GM12878 (cell line): ENCODE results near the gene MLIP. TPM values are rescaled to one million over a fixed set of nuclear protein-coding genes. Genes with fewer than 3 reads are reported as not detected.

Experiments used
- BRCA1 ChIP-seq: IDR thresholded peaks from 2 replicates; pipeline ENCODE4 v1.6.1; 2011; ENCODE audit warnings: low read depth, low read length, improper control_type of control experiment
- CHD2 ChIP-seq: IDR thresholded peaks from 2 replicates; pipeline ENCODE4 v1.6.1; 2011; ENCODE audit warnings: low read depth, low read length, improper control_type of control experiment, borderline replicate concordance
- GABPA ChIP-seq: IDR thresholded peaks from 2 replicates; pipeline ENCODE4 v1.6.1; 2014; ENCODE audit warnings: antibody characterized with exemption, low read depth, mild to moderate bottlenecking, inconsistent platforms
- GATAD2B ChIP-seq: fragments of 450-650 bp; conservative IDR thresholded peaks from 2 replicates; pipeline ENCODE4 v1.6.1; 2017; ENCODE audit warnings: low read depth, mild to moderate bottlenecking, moderate library complexity
- IKZF1 ChIP-seq: fragments of 450-650 bp; conservative IDR thresholded peaks from 2 replicates; pipeline ENCODE4 v1.6.1; 2017; ENCODE audit warnings: antibody characterized with exemption, mild to moderate bottlenecking
- IKZF2 ChIP-seq, 2 experiments: fragments of 450-650 bp; IDR thresholded peaks; 2 replicates each; pipeline ENCODE4 v1.6.1; 2017; ENCODE audit warnings: mild to moderate bottlenecking in 2 of 2, moderate library complexity in 2 of 2
- IRF4 ChIP-seq: IDR thresholded peaks from 2 replicates; pipeline ENCODE4 v1.6.1; 2011; ENCODE audit warnings: low read depth, low read length
- KLF5 ChIP-seq: fragments of 450-650 bp; IDR thresholded peaks from 2 replicates; pipeline ENCODE4 v1.6.1; 2014; ENCODE audit warnings: mild to moderate bottlenecking; ENCODE audit not compliant: partially characterized antibody
- MEF2A ChIP-seq: IDR thresholded peaks from 2 replicates; pipeline ENCODE4 v1.6.1; 2011; ENCODE audit warnings: low read depth, mild to moderate bottlenecking, low read length, moderate library complexity; ENCODE audit not compliant: insufficient read depth
- MTA2 ChIP-seq: fragments of 450-650 bp; IDR thresholded peaks from 2 replicates; pipeline ENCODE4 v1.6.1; 2016; ENCODE audit warnings: low read depth, mild to moderate bottlenecking, moderate library complexity
- NFIC ChIP-seq: IDR thresholded peaks from 2 replicates; pipeline ENCODE4 v1.6.1; 2012; ENCODE audit warnings: low read depth, mild to moderate bottlenecking, inconsistent platforms, low read length, moderate library complexity
- NFYA ChIP-seq: IDR thresholded peaks from 2 replicates; pipeline ENCODE4 v1.6.1; 2011; ENCODE audit warnings: low read depth, mild to moderate bottlenecking, low read length, improper control_type of control experiment, borderline replicate concordance
- NR2C1 ChIP-seq: fragments of 450-650 bp; IDR thresholded peaks from 2 replicates; pipeline ENCODE4 v1.6.1; 2017; ENCODE audit warnings: antibody characterized with exemption, mild to moderate bottlenecking, moderate library complexity
- NR2C2 ChIP-seq: IDR thresholded peaks from 2 replicates; pipeline ENCODE4 v1.6.1; 2011; ENCODE audit warnings: borderline replicate concordance, low read depth; ENCODE audit not compliant: control insufficient read depth, insufficient read length
- NR2F1 ChIP-seq: fragments of 450-650 bp; conservative IDR thresholded peaks from 2 replicates; pipeline ENCODE4 v1.6.1; 2017; ENCODE audit warnings: mild to moderate bottlenecking
- POLR2A ChIP-seq: IDR thresholded peaks from 2 replicates; pipeline ENCODE4 v1.6.1; 2011; ENCODE audit warnings: low read depth, mild to moderate bottlenecking, low read length
- POLR2AphosphoS2 ChIP-seq: IDR thresholded peaks from 2 replicates; pipeline ENCODE4 v1.6.1; 2011; ENCODE audit warnings: low read depth, mild to moderate bottlenecking, low read length, improper control_type of control experiment, moderate library complexity
- RAD51 ChIP-seq: fragments of 450-650 bp; IDR thresholded peaks from 2 replicates; pipeline ENCODE4 v1.6.1; 2016; ENCODE audit warnings: moderate library complexity, mild to moderate bottlenecking, inconsistent platforms
- SUPT20H ChIP-seq: IDR thresholded peaks from 2 replicates; pipeline ENCODE4 v1.6.1; 2011; ENCODE audit warnings: low read depth, mild to moderate bottlenecking, low read length, moderate library complexity, borderline replicate concordance; ENCODE audit not compliant: control insufficient read depth
- TBL1XR1 ChIP-seq: IDR thresholded peaks from 2 replicates; pipeline ENCODE4 v1.6.1; 2012; ENCODE audit warnings: low read depth, low read length, improper control_type of control experiment
- ZNF274 ChIP-seq: IDR thresholded peaks from one replicate; pipeline ENCODE4 v1.8.0; 2011; ENCODE audit not compliant: insufficient read length, insufficient read depth
- polyA plus RNA-seq, 11 experiments: library from polyadenylated mRNA; depleted of rRNA in 4 of 11; unstranded in 6 of 11; stranded (reverse) in 5 of 11; fragments of >200 nt; fragmentation: Nextera tagmentation in 4 of 11; fragmentation: Illumina TruSeq in 1 of 11; extraction: Ambion mirVana in 4 of 11; extraction: Trizol in 1 of 11; gene quantifications; 1 replicate in 1 of 11; 2 replicates in 10 of 11; pipeline versions ENCODE4 v1.2.1 to v1.2.3, GENCODE V29; 2011 to 2016; ENCODE audit warnings: inconsistent platforms in 2 of 11, missing spikeins in 2 of 11, low read depth in 1 of 11
- total RNA-seq, 4 experiments: library from RNA; depleted of rRNA in 3 of 4; stranded (reverse); fragments of >200 nt in 3 of 4; fragmentation: Illumina TruSeq in 1 of 4; extraction: Trizol in 1 of 4; gene quantifications; 2 replicates each; pipeline versions ENCODE4 v1.2.1 to v1.2.3, GENCODE V29; 2013 to 2021
- TF ChIP-seq, protein P1 (sequence below): IDR thresholded peaks from 2 replicates; pipeline ENCODE4 v1.6.1; 2011; ENCODE audit warnings: borderline replicate concordance, low read depth, mild to moderate bottlenecking, moderate library complexity, mixed read lengths, low read length; ENCODE audit not compliant: insufficient read depth; ENCODE audit errors: extremely low read length
- TF ChIP-seq, protein P2 (sequence below): IDR thresholded peaks from 2 replicates; pipeline ENCODE4 v1.6.1; 2011; ENCODE audit warnings: low read depth, low read length, improper control_type of control experiment, borderline replicate concordance
- TF ChIP-seq, protein P3 (sequence below): IDR thresholded peaks from 2 replicates; pipeline ENCODE4 v1.6.1; 2012; ENCODE audit warnings: low read depth, low read length, improper control_type of control experiment
- TF ChIP-seq, protein P4 (sequence below): fragments of 450-650 bp; IDR thresholded peaks from 2 replicates; pipeline ENCODE4 v1.6.1; 2016; ENCODE audit warnings: mild to moderate bottlenecking
- TF ChIP-seq, protein P5 (sequence below): fragments of 450-650 bp; IDR thresholded peaks from 2 replicates; pipeline ENCODE4 v1.6.1; 2018; ENCODE audit warnings: borderline replicate concordance, mild to moderate bottlenecking; ENCODE audit not compliant: partially characterized antibody

MLIP gene
- total and polyA plus RNA-seq, 10 of the 15 experiments (the other 5 are each of a cell fraction or from before 2014, with no cell fraction given) = not detected

DNA sequence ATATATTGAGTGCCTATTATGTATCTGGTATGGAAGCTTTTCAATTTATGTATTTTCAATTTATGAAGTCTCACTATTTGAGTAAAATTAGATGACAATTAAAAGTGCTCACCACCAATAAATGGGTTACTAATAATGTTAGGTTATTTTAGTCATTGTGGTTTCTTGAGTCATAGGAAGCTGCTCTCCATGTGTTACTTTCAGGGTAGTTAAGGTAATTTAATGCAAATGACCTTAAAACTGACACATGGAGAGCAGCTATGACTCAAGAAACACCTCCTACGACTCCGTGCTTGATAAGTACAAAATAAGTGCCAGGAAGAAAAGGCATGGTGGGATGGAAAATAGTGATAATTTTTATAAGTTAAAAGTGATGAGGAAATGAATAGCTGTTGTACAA, 180.5 kb downstream of the MLIP start (continued):
- no peak for TF ChIP-seq KLF5
- TF ChIP-seq ZNF274 = no peak
- TF ChIP-seq GABPA = no peak
- no peak for TF ChIP-seq NR2C2
- no peak for TF ChIP-seq RAD51
- TF ChIP-seq MTA2 = peak; percentile 81
- no peak for TF ChIP-seq POLR2A
- TF ChIP-seq CHD2 = no peak
- peak; percentile 9 to 13; a peak in 1 of 4 replicates for TF ChIP-seq IKZF2 (IDR thresholded peaks at IDR 0.05)
- TF ChIP-seq IRF4 = no peak
- no peak for TF ChIP-seq POLR2AphosphoS2
- TF ChIP-seq, protein P1, sequence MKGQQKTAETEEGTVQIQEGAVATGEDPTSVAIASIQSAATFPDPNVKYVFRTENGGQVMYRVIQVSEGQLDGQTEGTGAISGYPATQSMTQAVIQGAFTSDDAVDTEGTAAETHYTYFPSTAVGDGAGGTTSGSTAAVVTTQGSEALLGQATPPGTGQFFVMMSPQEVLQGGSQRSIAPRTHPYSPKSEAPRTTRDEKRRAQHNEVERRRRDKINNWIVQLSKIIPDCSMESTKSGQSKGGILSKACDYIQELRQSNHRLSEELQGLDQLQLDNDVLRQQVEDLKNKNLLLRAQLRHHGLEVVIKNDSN = no peak
- TF ChIP-seq NFIC = 0 out of 2 replicates have a peak, but pooled peaks have one; percentile 15
- TF ChIP-seq, protein P2, sequence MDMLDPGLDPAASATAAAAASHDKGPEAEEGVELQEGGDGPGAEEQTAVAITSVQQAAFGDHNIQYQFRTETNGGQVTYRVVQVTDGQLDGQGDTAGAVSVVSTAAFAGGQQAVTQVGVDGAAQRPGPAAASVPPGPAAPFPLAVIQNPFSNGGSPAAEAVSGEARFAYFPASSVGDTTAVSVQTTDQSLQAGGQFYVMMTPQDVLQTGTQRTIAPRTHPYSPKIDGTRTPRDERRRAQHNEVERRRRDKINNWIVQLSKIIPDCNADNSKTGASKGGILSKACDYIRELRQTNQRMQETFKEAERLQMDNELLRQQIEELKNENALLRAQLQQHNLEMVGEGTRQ = no peak
- TF ChIP-seq GATAD2B = no peak
- TF ChIP-seq IKZF1 = 0 out of 2 replicates have a peak, but pooled peaks have one; percentile 15
- TF ChIP-seq MEF2A = 0 out of 2 replicates have a peak, but pooled peaks have one; percentile 16
- TF ChIP-seq TBL1XR1 = no peak
- TF ChIP-seq NFYA = no peak
- TF ChIP-seq BRCA1 = no peak
- TF ChIP-seq, protein P3, sequence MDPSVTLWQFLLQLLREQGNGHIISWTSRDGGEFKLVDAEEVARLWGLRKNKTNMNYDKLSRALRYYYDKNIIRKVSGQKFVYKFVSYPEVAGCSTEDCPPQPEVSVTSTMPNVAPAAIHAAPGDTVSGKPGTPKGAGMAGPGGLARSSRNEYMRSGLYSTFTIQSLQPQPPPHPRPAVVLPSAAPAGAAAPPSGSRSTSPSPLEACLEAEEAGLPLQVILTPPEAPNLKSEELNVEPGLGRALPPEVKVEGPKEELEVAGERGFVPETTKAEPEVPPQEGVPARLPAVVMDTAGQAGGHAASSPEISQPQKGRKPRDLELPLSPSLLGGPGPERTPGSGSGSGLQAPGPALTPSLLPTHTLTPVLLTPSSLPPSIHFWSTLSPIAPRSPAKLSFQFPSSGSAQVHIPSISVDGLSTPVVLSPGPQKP = no peak
- TF ChIP-seq, protein P4, sequence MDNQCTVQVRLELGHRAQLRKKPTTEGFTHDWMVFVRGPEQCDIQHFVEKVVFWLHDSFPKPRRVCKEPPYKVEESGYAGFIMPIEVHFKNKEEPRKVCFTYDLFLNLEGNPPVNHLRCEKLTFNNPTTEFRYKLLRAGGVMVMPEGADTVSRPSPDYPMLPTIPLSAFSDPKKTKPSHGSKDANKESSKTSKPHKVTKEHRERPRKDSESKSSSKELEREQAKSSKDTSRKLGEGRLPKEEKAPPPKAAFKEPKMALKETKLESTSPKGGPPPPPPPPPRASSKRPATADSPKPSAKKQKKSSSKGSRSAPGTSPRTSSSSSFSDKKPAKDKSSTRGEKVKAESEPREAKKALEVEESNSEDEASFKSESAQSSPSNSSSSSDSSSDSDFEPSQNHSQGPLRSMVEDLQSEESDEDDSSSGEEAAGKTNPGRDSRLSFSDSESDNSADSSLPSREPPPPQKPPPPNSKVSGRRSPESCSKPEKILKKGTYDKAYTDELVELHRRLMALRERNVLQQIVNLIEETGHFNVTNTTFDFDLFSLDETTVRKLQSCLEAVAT = no peak
- no peak for TF ChIP-seq NR2C1
- no peak; the same call in 1 of the 2 replicates for TF ChIP-seq NR2F1
- TF ChIP-seq, protein P5, sequence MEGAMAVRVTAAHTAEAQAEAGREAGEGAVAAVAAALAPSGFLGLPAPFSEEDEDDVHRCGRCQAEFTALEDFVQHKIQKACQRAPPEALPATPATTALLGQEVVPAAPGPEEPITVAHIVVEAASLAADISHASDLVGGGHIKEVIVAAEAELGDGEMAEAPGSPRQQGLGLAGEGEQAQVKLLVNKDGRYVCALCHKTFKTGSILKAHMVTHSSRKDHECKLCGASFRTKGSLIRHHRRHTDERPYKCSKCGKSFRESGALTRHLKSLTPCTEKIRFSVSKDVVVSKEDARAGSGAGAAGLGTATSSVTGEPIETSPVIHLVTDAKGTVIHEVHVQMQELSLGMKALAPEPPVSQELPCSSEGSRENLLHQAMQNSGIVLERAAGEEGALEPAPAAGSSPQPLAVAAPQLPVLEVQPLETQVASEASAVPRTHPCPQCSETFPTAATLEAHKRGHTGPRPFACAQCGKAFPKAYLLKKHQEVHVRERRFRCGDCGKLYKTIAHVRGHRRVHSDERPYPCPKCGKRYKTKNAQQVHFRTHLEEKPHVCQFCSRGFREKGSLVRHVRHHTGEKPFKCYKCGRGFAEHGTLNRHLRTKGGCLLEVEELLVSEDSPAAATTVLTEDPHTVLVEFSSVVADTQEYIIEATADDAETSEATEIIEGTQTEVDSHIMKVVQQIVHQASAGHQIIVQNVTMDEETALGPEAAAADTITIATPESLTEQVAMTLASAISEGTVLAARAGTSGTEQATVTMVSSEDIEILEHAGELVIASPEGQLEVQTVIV = no peak
- no peak for TF ChIP-seq SUPT20H
